AG09319 (cell line): ENCODE results near the gene PRELID2.
"Not testable (repeated sequence)": the region's sequence is repeated elsewhere in the genome, so short reads cannot be mapped to it uniquely, and the experiment has no call there.

Experiments used
- DNase-seq: peaks from one replicate; pipeline ENCODE4 v3.0.0-alpha.2; 2010; ENCODE audit warnings: low read depth; ENCODE audit errors: extremely low read depth
- CTCF ChIP-seq: IDR thresholded peaks from 2 replicates; pipeline ENCODE4 v1.5.1; 2011; ENCODE audit warnings: low read depth, mild to moderate bottlenecking, inconsistent platforms, low read length, moderate library complexity

PRELID2 gene

GRCh38 chr5:145803112-145804004 lies 31.8 kb downstream of the PRELID2 start:
- DNase-seq: no peak
- no peak for TF ChIP-seq CTCF

- DNase-seq: no peak
- TF ChIP-seq CTCF: no peak
These were observed 33.9 kb downstream of the PRELID2 start for GRCh38 chr5:145801195-145801594.

GRCh38 chr5:145800181-145800580 lies 35.0 kb downstream of the PRELID2 start:
- no peak for DNase-seq
- no peak for TF ChIP-seq CTCF

DNA sequence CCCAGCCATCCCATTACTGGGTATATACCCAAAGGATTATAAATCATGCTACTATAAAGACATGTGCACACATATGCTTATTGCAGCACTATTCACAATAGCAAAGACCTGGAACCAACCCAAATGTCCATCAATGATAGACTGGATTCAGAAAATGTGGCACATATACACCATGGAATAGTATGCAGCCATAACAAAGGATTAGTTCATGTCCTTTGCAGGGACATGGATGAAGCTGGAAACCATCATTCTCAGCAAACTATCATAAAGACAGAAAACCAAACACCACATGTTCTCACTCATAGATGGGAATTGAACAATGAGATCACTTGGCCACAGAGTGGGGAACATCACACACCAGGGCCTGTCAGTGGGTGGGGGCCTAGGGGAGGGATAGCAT lies 36.6 kb downstream of the PRELID2 start:
- not testable (repeated sequence) for DNase-seq

GRCh38 chr5:145797336-145797735 lies 37.8 kb downstream of the PRELID2 start:
- no peak for DNase-seq
- TF ChIP-seq CTCF: no peak

DNA sequence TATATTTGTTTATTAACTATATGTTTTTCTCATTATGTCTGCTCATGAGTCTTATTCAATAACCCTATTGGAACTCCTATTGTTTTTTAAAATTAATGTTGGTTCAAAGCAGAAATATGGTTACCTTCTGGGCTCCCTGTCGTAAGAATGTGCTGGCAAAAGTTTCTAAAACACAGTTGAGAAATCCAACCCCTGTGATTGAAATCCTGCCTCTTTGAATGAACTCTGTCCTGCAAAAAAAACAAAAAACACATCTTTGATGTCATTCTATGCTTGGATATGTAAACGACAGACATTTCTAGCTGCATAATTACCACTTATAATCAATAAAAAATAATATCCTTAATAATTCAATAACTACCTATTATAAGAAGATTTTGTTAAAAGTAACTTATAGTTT lies 38.8 kb downstream of the PRELID2 start:
- TF ChIP-seq CTCF: no peak
- DNase-seq: no peak

DNA sequence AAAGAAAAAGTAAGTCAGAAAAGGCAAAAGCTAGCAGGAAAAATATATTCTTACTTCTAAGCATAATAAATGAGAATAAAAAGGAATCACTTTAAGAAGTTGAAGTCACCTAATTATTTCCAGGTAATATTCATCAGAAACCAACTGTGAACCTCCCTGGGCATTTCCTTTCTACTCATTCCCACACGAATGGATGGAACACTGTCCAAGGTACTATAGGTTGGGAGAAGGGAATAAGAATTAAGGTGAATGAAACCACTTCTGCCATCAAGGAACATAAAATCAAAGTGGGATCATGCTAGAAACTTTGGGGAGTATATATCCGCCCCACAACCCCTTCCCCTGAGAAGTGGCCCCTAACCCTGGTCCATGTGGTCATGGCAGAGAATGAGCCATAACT lies 41.6 kb downstream of the PRELID2 start:
- DNase-seq: no peak

More for the DNA sequence above, 41.6 kb downstream of the PRELID2 start:
- TF ChIP-seq CTCF: no peak
